Subcutaneous abdominal adipose tissue (tissue), 5 donors: ENCODE measurements around the gene SIK2.

Experiments
- H3K27ac ChIP-seq: one replicate; pipeline ENCODE4 v1.7.0; 2013; ENCODE audit warnings: low read depth, mild to moderate bottlenecking, inconsistent platforms, low read length, moderate library complexity
- H3K27me3 ChIP-seq, 5 donors: one replicate each; pipeline ENCODE4 v1.7.0; 2013; ENCODE audit warnings: low read length in 5 of 5, inconsistent platforms in 1 of 5; ENCODE audit not compliant: control insufficient read depth in 5 of 5, insufficient read depth in 4 of 5
- H3K36me3 ChIP-seq, 5 donors: one replicate each; pipeline ENCODE4 v1.7.0; 2013; ENCODE audit warnings: low read length in 5 of 5; ENCODE audit not compliant: control insufficient read depth in 5 of 5, insufficient read depth in 5 of 5
- H3K4me1 ChIP-seq, 5 donors: one replicate each; pipeline ENCODE4 v1.7.0; 2013; ENCODE audit warnings: low read length in 5 of 5, mild to moderate bottlenecking in 3 of 5, moderate library complexity in 1 of 5; ENCODE audit not compliant: control insufficient read depth in 5 of 5, insufficient read depth in 5 of 5
- H3K4me3 ChIP-seq, 5 donors: one replicate each; pipeline ENCODE4 v1.7.0; 2013; ENCODE audit warnings: low read length in 5 of 5, low read depth in 1 of 5
- H3K9ac ChIP-seq, 5 donors: one replicate each; pipeline ENCODE4 v1.7.0; 2013; ENCODE audit warnings: low read length in 5 of 5, mild to moderate bottlenecking in 4 of 5, moderate library complexity in 3 of 5
- H3K9me3 ChIP-seq, 5 donors: one replicate each; pipeline ENCODE4 v1.7.0; 2013; ENCODE audit warnings: low read length in 5 of 5; ENCODE audit not compliant: control insufficient read depth in 5 of 5
- donor health status: healthy.
- donor health status: healthy.
- donor health status: healthy.
- donor health status: healthy.
- donor health status: healthy.

Gene SIK2

GRCh38 chr11:111736621-111737443, 134.6 kb downstream of the SIK2 start:
- Histone ChIP-seq H3K27me3 (no peaks in the 10 kb centered on the region), H3K27ac (peak overlapping the region; percentile 100), H3K4me1 (peaks cover 48 to 79% (median 76%) of the 10 kb centered on the region in 5 donors), H3K9ac (peak overlapping the region; percentile 72 to 97 (median 92)), H3K36me3 (peaks cover 14 to 38% (median 22%) of the 10 kb centered on the region in 5 donors), H3K4me3 (peak overlapping the region; percentile 23 to 49 (median 40)), H3K9me3 (no peaks in the 10 kb centered on the region)

GRCh38 chr11:111737444-111738210, 135.4 kb downstream of the SIK2 start:
- Histone ChIP-seq H3K27me3 (no peaks in the 10 kb centered on the region), H3K27ac (peak overlapping the region; percentile 100), H3K4me1 (peaks cover 46 to 73% (median 68%) of the 10 kb centered on the region in 5 donors), H3K4me3 (peak overlapping the region; percentile 19 to 49 (median 40)), H3K9me3 (no peaks in the 10 kb centered on the region), H3K36me3 (peaks cover 19 to 45% (median 28%) of the 10 kb centered on the region in 5 donors), H3K9ac (peak overlapping the region; percentile 72 to 97 (median 87))

- peaks cover 36 to 61% (median 43%) of the 10 kb centered on the region in 5 donors for H3K36me3 ChIP-seq
- H3K4me3 ChIP-seq, result no peak overlapping the region
- H3K9me3 ChIP-seq, result no peaks in the 10 kb centered on the region
- H3K4me1 ChIP-seq, result peaks cover 31 to 62% (median 58%) of the 10 kb centered on the region in 5 donors
- H3K9ac ChIP-seq, result peak overlapping the region in 2 of 5 donors; percentile 87 to 97
- H3K27ac ChIP-seq, result peak overlapping the region; percentile 100
- no peaks in the 10 kb centered on the region for H3K27me3 ChIP-seq
These were observed 137.1 kb downstream of the SIK2 start for GRCh38 chr11:111739299-111739698.

GRCh38 chr11:111741751-111742150, 139.5 kb downstream of the SIK2 start:
- peaks cover 12 to 65% (median 52%) of the 10 kb centered on the region in 5 donors for H3K4me1 ChIP-seq
- peak overlapping the region; percentile 100 for H3K27ac ChIP-seq
- H3K4me3 ChIP-seq, result no peak overlapping the region
- H3K36me3 ChIP-seq, result peaks cover 47 to 83% (median 55%) of the 10 kb centered on the region in 5 donors
- no peaks in the 10 kb centered on the region for H3K9me3 ChIP-seq
- no peaks in the 10 kb centered on the region for H3K27me3 ChIP-seq
- peak overlapping the region in 1 of 5 donors; percentile 26 for H3K9ac ChIP-seq

- Histone ChIP-seq H3K27me3 (no peaks in the 10 kb centered on the region), H3K4me1 (peaks cover 7 to 59% (median 44%) of the 10 kb centered on the region in 5 donors), H3K4me3 (no peak overlapping the region), H3K27ac (peak overlapping the region; percentile 83), H3K36me3 (peaks cover 58 to 95% (median 67%) of the 10 kb centered on the region in 5 donors), H3K9me3 (no peaks in the 10 kb centered on the region), H3K9ac (peak overlapping the region in 1 of 5 donors; percentile 55)
These were observed 141.5 kb downstream of the SIK2 start for GRCh38 chr11:111743700-111744099.

- Histone ChIP-seq H3K36me3 (peaks cover 57 to 95% (median 76%) of the 10 kb centered on the region in 5 donors), H3K4me3 (peak overlapping the region in 1 of 5 donors; percentile 4), H3K9me3 (no peaks in the 10 kb centered on the region), H3K27ac (peak overlapping the region; percentile 83), H3K9ac (peak overlapping the region in 4 of 5 donors; percentile 12 to 55 (median 38)), H3K4me1 (peaks cover 7 to 65% (median 41%) of the 10 kb centered on the region in 5 donors), H3K27me3 (no peaks in the 10 kb centered on the region)
These were observed 143.7 kb downstream of the SIK2 start for GRCh38 chr11:111745719-111746504.

- no peaks in the 10 kb centered on the region for H3K27me3 ChIP-seq
- H3K4me3 ChIP-seq, result no peak overlapping the region
- no peaks in the 10 kb centered on the region for H3K9me3 ChIP-seq
- H3K27ac ChIP-seq, result peak overlapping the region; percentile 83
- H3K9ac ChIP-seq, result peak overlapping the region in 2 of 5 donors; percentile 55 to 60
- peaks cover 7 to 73% (median 44%) of the 10 kb centered on the region in 5 donors for H3K4me1 ChIP-seq
- peaks cover 54 to 95% (median 74%) of the 10 kb centered on the region in 5 donors for H3K36me3 ChIP-seq
These were observed 146.0 kb downstream of the SIK2 start for GRCh38 chr11:111748035-111748804.

- no peak overlapping the region for H3K4me3 ChIP-seq
- H3K4me1 ChIP-seq, result peaks cover 7 to 65% (median 34%) of the 10 kb centered on the region in 5 donors
- peak overlapping the region in 1 of 5 donors; percentile 48 for H3K9ac ChIP-seq
- no peaks in the 10 kb centered on the region for H3K9me3 ChIP-seq
- peak overlapping the region; percentile 83 for H3K27ac ChIP-seq
- no peaks in the 10 kb centered on the region for H3K27me3 ChIP-seq
- peaks cover 49 to 94% (median 75%) of the 10 kb centered on the region in 5 donors for H3K36me3 ChIP-seq
These were observed 147.4 kb downstream of the SIK2 start for GRCh38 chr11:111749646-111750045.

- H3K4me1 ChIP-seq, result peaks cover 2 to 57% (median 44%) of the 10 kb centered on the region in 5 donors
- H3K9ac ChIP-seq, result peak overlapping the region in 1 of 5 donors; percentile 35
- no peaks in the 10 kb centered on the region for H3K9me3 ChIP-seq
- H3K27me3 ChIP-seq, result no peaks in the 10 kb centered on the region
- no peak overlapping the region for H3K4me3 ChIP-seq
- H3K27ac ChIP-seq, result peak overlapping the region; percentile 98
- H3K36me3 ChIP-seq, result peaks cover 53 to 92% (median 76%) of the 10 kb centered on the region in 5 donors
These were observed 153.8 kb downstream of the SIK2 start for GRCh38 chr11:111756097-111756496.
